NCI-H128 (cell line): Measurements from ENCODE around the gene ATP2B2.
"Not testable (repeated sequence)": the region's sequence is repeated elsewhere in the genome, so short reads cannot be mapped to it uniquely, and the experiment has no call there.

Source experiments
- DNase-seq: peaks from one replicate; lab custom pipeline; 2025; ENCODE audit not compliant: unreplicated experiment; lab: John Stamatoyannopoulos, UW

Gene ATP2B2

GRCh38 chr3:10309736-10310135, 195.7 kb downstream of the ATP2B2 start:
- no peak for DNase-seq

GRCh38 chr3:10308678-10309077, 196.7 kb downstream of the ATP2B2 start:
- no peak for DNase-seq

- DNase-seq = no peak
These were observed 199.2 kb downstream of the ATP2B2 start for GRCh38 chr3:10306156-10306555.

- DNase-seq = no peak
These were observed 200.0 kb downstream of the ATP2B2 start for GRCh38 chr3:10305331-10305902.

- DNase-seq = no peak
These were observed 200.5 kb downstream of the ATP2B2 start for GRCh38 chr3:10304905-10305304.

- no peak for DNase-seq
These were observed 201.6 kb downstream of the ATP2B2 start for GRCh38 chr3:10303785-10304184.

GRCh38 chr3:10303105-10303504, 202.3 kb downstream of the ATP2B2 start:
- DNase-seq = no peak

- no peak for DNase-seq
These were observed 205.3 kb downstream of the ATP2B2 start for GRCh38 chr3:10300087-10300486.

- no peak for DNase-seq
These were observed 205.7 kb downstream of the ATP2B2 start for GRCh38 chr3:10299679-10300078.

- no peak for DNase-seq
These were observed 206.2 kb downstream of the ATP2B2 start for GRCh38 chr3:10299175-10299574.

GRCh38 chr3:10298064-10298463, 207.3 kb downstream of the ATP2B2 start:
- DNase-seq = not testable (repeated sequence)

- DNase-seq = no peak
These were observed 211.3 kb downstream of the ATP2B2 start for GRCh38 chr3:10294030-10294586.

GRCh38 chr3:10292505-10293419, 212.6 kb downstream of the ATP2B2 start, which contains the start of gene GHRL:
GHRL (minus strand) TSS chr3:10292947; CDS start chr3:10290180, 2,767 bp downstream.
- no peak for DNase-seq

GRCh38 chr3:10291641-10292040, 213.7 kb downstream of the ATP2B2 start:
- DNase-seq = no peak

GRCh38 chr3:10290481-10291176, 214.8 kb downstream of the ATP2B2 start:
- DNase-seq = no peak

GRCh38 chr3:10289787-10290355, 215.5 kb downstream of the ATP2B2 start:
- DNase-seq = no peak

- DNase-seq = no peak
These were observed 216.3 kb downstream of the ATP2B2 start for GRCh38 chr3:10289077-10289476.

GRCh38 chr3:10288575-10288960, 216.8 kb downstream of the ATP2B2 start:
- DNase-seq = no peak

GRCh38 chr3:10287936-10288574, 217.3 kb downstream of the ATP2B2 start:
- DNase-seq = no peak

- DNase-seq = no peak
These were observed 218.6 kb downstream of the ATP2B2 start for GRCh38 chr3:10286596-10287295.
